Heart right ventricle (tissue), 16 donors: ENCODE results near the gene OGT. TPM values are rescaled to one million over a fixed set of nuclear protein-coding genes. Genes with fewer than 3 reads are reported as not detected.
A peak's percentile ranks its signal among the peaks of the same experiment; 100 is the strongest.

ENCODE experiments used
- ATAC-seq, 8 donors: fragments of 200-7000 bp; cut with Tn5 transposase; one replicate each; pipeline ENCODE4 v1.9.1; 2020; ENCODE audit warnings: mild to moderate bottlenecking in 8 of 8, moderate library complexity in 8 of 8, moderate number of reproducible peaks in 1 of 8
- DNase-seq, 2 donors: peaks; one replicate each; pipeline ENCODE4 v3.0.0-alpha.2; 2020
- H3K27ac ChIP-seq, 10 donors: fragments of 200-600 bp; sonication (generic) in 2 of 10; one replicate each; pipeline versions ENCODE4 v1.5.0 to v1.8.0; 2020 to 2022; ENCODE audit warnings: mild to moderate bottlenecking in 3 of 10
- H3K27me3 ChIP-seq, 7 donors: fragments of 200-600 bp; one replicate each; pipeline ENCODE4 v1.8.0; 2021 to 2022; ENCODE audit warnings: mild to moderate bottlenecking in 2 of 7
- H3K36me3 ChIP-seq, 9 donors: fragments of 200-600 bp; sonication (generic) in 1 of 9; one replicate each; pipeline versions ENCODE4 v1.5.0 to v1.8.0; 2020 to 2022; ENCODE audit warnings: mild to moderate bottlenecking in 2 of 9
- H3K4me1 ChIP-seq, 9 donors: fragments of 200-600 bp; sonication (generic) in 1 of 9; one replicate each; pipeline versions ENCODE4 v1.5.0 to v1.8.0; 2020 to 2022; ENCODE audit warnings: mild to moderate bottlenecking in 4 of 9
- H3K4me3 ChIP-seq, 10 donors: fragments of 200-600 bp; sonication (generic) in 2 of 10; one replicate each; pipeline versions ENCODE4 v1.5.0 to v1.8.0; 2020 to 2022; ENCODE audit warnings: mild to moderate bottlenecking in 7 of 10, moderate library complexity in 2 of 10
- H3K9me3 ChIP-seq, 11 donors: fragments of 200-600 bp in 10 of 11; sonication (generic) in 2 of 11; one replicate each; pipeline versions ENCODE4 v1.5.0 to v1.8.0; 2013 to 2022; ENCODE audit warnings: mild to moderate bottlenecking in 2 of 11, control low read depth in 1 of 11, moderate library complexity in 1 of 11
- WGBS, 2 donors: extraction: QIAGEN DNeasy Blood & Tissue Kit; methylation state at CpG; one replicate each; pipeline ENCODE4 v1.1.7; 2013; ENCODE audit warnings: inconsistent platforms in 1 of 2; 5-methylcytosine and 5-hydroxymethylcytosine counted together
- intact Hi-C, 10 donors: fragments of 100-400 bp; cut with DNase I; formaldehyde crosslinking; loops; one replicate each; pipeline versions ENCODE4 v1.11.1 to v1.14.2; 2022
- polyA plus RNA-seq, 2 donors: library from polyadenylated mRNA; stranded (reverse); fragments of 200-250 nt; gene quantifications; one replicate each; pipeline ENCODE4 v1.2.3, GENCODE V29; 2013
- total RNA-seq, 10 donors: library from RNA; stranded (reverse); fragmentation: NEBNext Ultra II Directional in 3 of 10; extraction: Animal tissue kit (Norgen Biotek cat#: 25700) in 3 of 10; gene quantifications; one replicate each; pipeline versions ENCODE4 v1.2.1 to v1.2.4, GENCODE V29; 2021 to 2023
- TF ChIP-seq, protein P1 (sequence below), 9 donors: fragments of 200-600 bp; sonication (generic) in 2 of 9; IDR thresholded peaks; one replicate each; pipeline versions ENCODE4 v1.5.0 to v1.8.0; 2021 to 2022; ENCODE audit warnings: antibody characterized with exemption in 9 of 9, mild to moderate bottlenecking in 5 of 9, moderate library complexity in 1 of 9
- donor health status: Arrhythmogenic right ventricular cardiomyopathy.
- donor health status: ischemic (EF 13 %, LVEDD 7.1; RV severe dilation, severe dysfunction).
- donor health status: healthy with polysubstance abuse.
- donor health status: DM: no; HTN: yes; CAD: no.
- donor health status: DM: no; HTN: no; CAD: no.
- donor health status: ischemic (EF 25% LVEDD 6.9; RV normal size, moderate dysfunction).
- donor health status: ischemic (EF 25% LVEDD 5.7; RV mildly dilated, moderate dysfunction).
- donor health status: healthy.
- donor health status: DM: yes; HTN: yes; CAD: no.
- donor health status: Ischemic cardiomyopathy.
- donor health status: ischemic (EF 35%, LVEDD 5.7; RV mildly dilated, moderate dysfunction).
- donor health status: nonischemic (EF 11% LVEDD 7.7; RV severe dilation, severe dysfunction).
- donor health status: DM: yes; HTN: yes; CAD: no.
- donor health status: PGD.
- donor health status: ischemic (EF 29% LVEDD 5.4; RV normal size, mild dysfunction).
- donor health status: nonischemic (EF 23%, LVEDD 6.1; RV moderate dilation, normal function).

The OGT gene
- total and polyA plus RNA-seq, 12 donors: 16.1 to 92.1 (median 77.8) TPM

DNA sequence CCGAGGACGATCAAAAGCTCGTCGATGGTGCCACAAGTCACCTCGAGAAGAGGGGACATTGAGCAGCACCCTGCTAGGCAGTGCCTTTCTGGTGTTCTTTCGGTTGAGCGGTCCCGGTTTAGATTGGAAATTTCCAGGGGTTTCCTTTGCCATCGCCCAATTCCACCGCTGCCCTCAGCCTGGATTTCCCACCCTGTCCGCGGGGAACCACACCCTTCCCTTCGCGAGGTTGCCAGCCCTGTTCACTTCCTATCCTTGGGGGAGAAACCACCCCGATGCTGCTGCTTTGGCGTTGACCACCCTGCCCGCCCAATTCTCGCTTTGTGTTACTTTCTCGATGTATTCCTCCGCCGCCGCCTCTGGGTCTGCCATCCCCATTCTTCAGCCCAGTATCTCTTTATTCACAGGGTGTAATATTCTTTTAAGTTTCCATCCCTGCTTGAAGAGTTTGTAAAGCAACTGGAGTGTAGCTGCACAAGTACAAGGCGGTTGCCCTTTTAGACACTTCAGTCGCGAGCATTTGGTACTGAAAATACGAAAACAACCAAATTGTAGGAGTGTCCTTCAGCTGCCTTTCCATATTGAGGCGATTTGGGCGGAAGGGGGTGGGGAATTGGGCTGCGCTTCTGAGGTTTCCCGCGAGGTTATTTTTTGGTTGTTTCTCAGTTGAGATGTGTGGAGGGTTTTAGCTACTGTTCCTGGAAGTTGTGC, 1.1 kb downstream of the OGT start:
- Histone ChIP-seq H3K27ac (peak overlapping the region; percentile 82 to 97 (median 90)), H3K4me1 (peaks cover 0 to 44% (median 29%) of the 10 kb centered on the region in 9 donors), H3K9me3 (peaks cover 0 to 13% (median 0%) of the 10 kb centered on the region in 11 donors), H3K27me3 (peaks cover 0 to 3% (median 0%) of the 10 kb centered on the region in 7 donors), H3K36me3 (peaks cover 0 to 28% (median 4%) of the 10 kb centered on the region in 9 donors), H3K4me3 (peak overlapping the region; percentile 63 to 94 (median 77))
- peak; percentile 27 to 67 (median 55) for ATAC-seq
- peak; percentile 45 to 46 for DNase-seq
- WGBS, 2 donors: 0 to 1% methylated on average over 31 of the region's 31 CpGs
- TF ChIP-seq, protein P1, sequence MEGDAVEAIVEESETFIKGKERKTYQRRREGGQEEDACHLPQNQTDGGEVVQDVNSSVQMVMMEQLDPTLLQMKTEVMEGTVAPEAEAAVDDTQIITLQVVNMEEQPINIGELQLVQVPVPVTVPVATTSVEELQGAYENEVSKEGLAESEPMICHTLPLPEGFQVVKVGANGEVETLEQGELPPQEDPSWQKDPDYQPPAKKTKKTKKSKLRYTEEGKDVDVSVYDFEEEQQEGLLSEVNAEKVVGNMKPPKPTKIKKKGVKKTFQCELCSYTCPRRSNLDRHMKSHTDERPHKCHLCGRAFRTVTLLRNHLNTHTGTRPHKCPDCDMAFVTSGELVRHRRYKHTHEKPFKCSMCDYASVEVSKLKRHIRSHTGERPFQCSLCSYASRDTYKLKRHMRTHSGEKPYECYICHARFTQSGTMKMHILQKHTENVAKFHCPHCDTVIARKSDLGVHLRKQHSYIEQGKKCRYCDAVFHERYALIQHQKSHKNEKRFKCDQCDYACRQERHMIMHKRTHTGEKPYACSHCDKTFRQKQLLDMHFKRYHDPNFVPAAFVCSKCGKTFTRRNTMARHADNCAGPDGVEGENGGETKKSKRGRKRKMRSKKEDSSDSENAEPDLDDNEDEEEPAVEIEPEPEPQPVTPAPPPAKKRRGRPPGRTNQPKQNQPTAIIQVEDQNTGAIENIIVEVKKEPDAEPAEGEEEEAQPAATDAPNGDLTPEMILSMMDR (IDR thresholded peaks at IDR 0.05): no peak
- intact Hi-C loops: loop anchor here in 1 of 10 donors (5.0 kb wide), 1 partner anchor 42 kb away; no protein-coding TSS in a partner anchor

DNA sequence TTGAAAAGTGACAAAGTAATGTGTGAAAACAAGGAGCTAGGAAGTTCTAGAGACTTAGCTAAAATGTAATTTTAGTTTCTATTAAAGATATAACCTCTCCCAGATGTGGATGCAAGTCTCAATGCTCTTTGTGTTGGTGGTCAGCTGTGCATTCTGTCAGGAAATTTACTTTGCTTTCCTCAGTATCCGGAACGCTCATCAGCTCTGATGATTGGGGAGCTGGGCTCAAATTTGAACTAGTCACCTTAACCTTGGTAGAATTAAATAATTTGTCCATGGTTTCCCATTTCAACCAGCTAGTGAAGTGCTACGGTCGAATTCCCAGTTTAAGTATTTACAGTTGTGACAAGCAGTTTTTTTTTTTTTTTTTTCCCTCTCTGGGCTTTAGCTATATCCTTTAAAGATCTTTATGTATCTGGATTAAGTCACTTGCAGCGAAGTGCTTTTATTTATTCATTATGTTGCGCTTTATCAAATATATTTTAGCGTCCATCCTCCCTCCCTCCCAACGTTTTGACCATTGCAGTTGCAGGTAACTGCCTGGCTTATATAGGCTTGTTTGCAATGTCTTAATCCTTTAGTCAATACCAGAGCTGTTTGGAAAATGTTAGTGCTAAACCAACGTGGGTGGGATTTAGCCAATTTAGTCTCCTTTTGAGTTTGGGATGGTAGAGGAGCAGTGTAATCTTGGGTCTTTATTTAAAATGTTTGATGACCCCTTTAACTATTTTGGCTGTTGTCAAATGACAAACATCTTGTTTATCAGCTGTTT, 2.1 kb downstream of the OGT start:
- Histone ChIP-seq H3K27me3 (peaks cover 0 to 3% (median 0%) of the 10 kb centered on the region in 7 donors), H3K27ac (peak overlapping the region in 8 of 10 donors; percentile 88 to 97 (median 91)), H3K9me3 (peaks cover 0 to 8% (median 0%) of the 10 kb centered on the region in 11 donors), H3K4me3 (peak overlapping the region; percentile 63 to 94 (median 77)), H3K36me3 (peaks cover 0 to 38% (median 4%) of the 10 kb centered on the region in 9 donors), H3K4me1 (peaks cover 3 to 53% (median 39%) of the 10 kb centered on the region in 9 donors)
- no peak for ATAC-seq
- intact Hi-C loops: loop anchor here in 1 of 10 donors (5.0 kb wide), 1 partner anchor 43 kb away; no protein-coding TSS in a partner anchor
- WGBS, 2 donors: 1 to 2% methylated on average over 9 of the region's 9 CpGs
- no peak for DNase-seq
- TF ChIP-seq, protein P1 (IDR thresholded peaks at IDR 0.05): no peak

DNA sequence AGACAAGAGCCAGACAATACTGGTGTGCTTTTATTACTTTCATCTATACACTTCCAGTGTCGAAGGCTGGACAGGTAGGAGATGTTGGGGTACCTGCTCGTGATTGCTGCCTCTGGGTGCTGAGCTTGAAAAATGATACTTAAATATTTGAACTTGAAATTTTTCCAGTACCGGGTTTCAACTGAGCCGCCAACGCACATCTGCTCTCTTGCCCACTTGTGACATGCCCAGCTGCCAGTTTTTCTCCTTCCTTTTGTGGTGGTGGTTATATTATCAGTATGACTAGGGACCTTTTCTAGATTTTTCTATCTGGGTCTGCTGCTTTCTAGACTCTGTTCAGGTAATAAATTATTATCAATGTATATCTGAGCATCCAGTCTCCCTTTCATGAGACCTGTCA, 3.4 kb downstream of the OGT start:
- DNase-seq (no peak), ATAC-seq (no peak)
- peaks cover 0 to 38% (median 4%) of the 10 kb centered on the region in 9 donors for H3K36me3 ChIP-seq
- H3K4me1 ChIP-seq: peaks cover 3 to 66% (median 51%) of the 10 kb centered on the region in 9 donors
- intact Hi-C loops: no loop called here
- WGBS, 2 donors: 18 to 21% methylated on average over 5 of the region's 5 CpGs
- H3K4me3 ChIP-seq: peak overlapping the region in 8 of 10 donors; percentile 63 to 94 (median 80)
- H3K27me3 ChIP-seq: peaks cover 0 to 3% (median 0%) of the 10 kb centered on the region in 7 donors
- TF ChIP-seq, protein P1 (IDR thresholded peaks at IDR 0.05): no peak
- peak overlapping the region in 5 of 10 donors; percentile 19 to 97 (median 89) for H3K27ac ChIP-seq
- H3K9me3 ChIP-seq: peaks cover 0 to 8% (median 0%) of the 10 kb centered on the region in 11 donors

DNA sequence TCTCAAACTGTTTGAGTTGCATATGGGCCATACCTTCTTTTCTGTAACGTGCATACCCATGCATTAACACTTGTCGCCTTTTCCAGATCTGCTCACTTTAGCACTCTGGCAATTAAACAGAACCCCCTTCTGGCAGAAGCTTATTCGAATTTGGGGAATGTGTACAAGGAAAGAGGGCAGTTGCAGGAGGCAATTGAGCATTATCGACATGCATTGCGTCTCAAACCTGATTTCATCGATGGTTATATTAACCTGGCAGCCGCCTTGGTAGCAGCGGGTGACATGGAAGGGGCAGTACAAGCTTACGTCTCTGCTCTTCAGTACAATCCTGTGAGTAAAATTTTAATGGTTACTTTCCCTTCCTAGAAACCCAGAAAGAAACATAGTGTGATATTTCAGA, 4.8 kb downstream of the OGT start:
- Histone ChIP-seq H3K9me3 (peaks cover 0 to 7% (median 0%) of the 10 kb centered on the region in 11 donors), H3K4me1 (peaks cover 3 to 75% (median 63%) of the 10 kb centered on the region in 9 donors), H3K4me3 (no peak overlapping the region), H3K27me3 (peaks cover 0 to 7% (median 0%) of the 10 kb centered on the region in 7 donors), H3K27ac (no peak overlapping the region), H3K36me3 (peaks cover 0 to 38% (median 4%) of the 10 kb centered on the region in 9 donors)
- ATAC-seq (no peak), DNase-seq (no peak)
- WGBS, 2 donors: 66 to 74% methylated on average over 9 of the region's 9 CpGs
- TF ChIP-seq, protein P1 (IDR thresholded peaks at IDR 0.05): no peak
- intact Hi-C loops: no loop called here
